ENCODE data around the gene TBC1D4. TPM values are rescaled to one million over a fixed set of nuclear protein-coding genes. Genes with fewer than 3 reads are reported as not detected.
A peak's percentile ranks its signal among the peaks of the same experiment; 100 is the strongest.

TBC1D4 gene
- total and polyA plus RNA-seq, 2 experiments from 2014 or later = 18.7 to 38.2 TPM

- Histone ChIP-seq H3K4me2 (no peak overlapping the region), H2AFZ (no peak overlapping the region), H3K79me2 (replicated peaks; ENCODE audit: insufficient read depth) (no peaks in the 10 kb centered on the region), H3K27ac (ENCODE audit: low read depth) (no peak overlapping the region), H3F3A (replicated peaks; ENCODE audit: low read depth) (no peaks in the 10 kb centered on the region), H3K27me3 (ENCODE audit: insufficient read depth) (no peaks in the 10 kb centered on the region), H3K9me2 (ENCODE audit: insufficient read depth) (no peaks in the 10 kb centered on the region), H3K4me3 (no peak overlapping the region), H4K20me1 (replicated peaks; ENCODE audit: insufficient read depth) (no peaks in the 10 kb centered on the region), H3K36me3 (ENCODE audit: insufficient read depth) (no peaks in the 10 kb centered on the region), H3K4me1 (ENCODE audit: insufficient read depth) (no peaks in the 10 kb centered on the region)
- TF ChIP-seq CREB1 (CRISPR knock-in tag; IDR thresholded peaks at IDR 0.05; ENCODE audit: low read depth) (no peak), POLR2AphosphoS5 (IDR thresholded peaks at IDR 0.05; ENCODE audit: low read depth) (no peak), EZH2phosphoT487 (IDR thresholded peaks at IDR 0.05; ENCODE audit: unreplicated experiment) (no peak), CTCF (conservative IDR thresholded peaks at IDR 0.05; ENCODE audit: low read depth in 2 of 2) (no peak), EZH2 (IDR thresholded peaks at IDR 0.05; ENCODE audit: low read depth, unreplicated experiment) (no peak), STAT1 (IDR thresholded peaks at IDR 0.05; ENCODE audit: unreplicated experiment) (no peak), NANOG (IDR thresholded peaks at IDR 0.05; ENCODE audit: borderline replicate concordance) (no peak), ZNF331 (CRISPR knock-in tag; IDR thresholded peaks at IDR 0.05; ENCODE audit: low read depth) (no peak)
- TF ChIP-seq, protein P1, sequence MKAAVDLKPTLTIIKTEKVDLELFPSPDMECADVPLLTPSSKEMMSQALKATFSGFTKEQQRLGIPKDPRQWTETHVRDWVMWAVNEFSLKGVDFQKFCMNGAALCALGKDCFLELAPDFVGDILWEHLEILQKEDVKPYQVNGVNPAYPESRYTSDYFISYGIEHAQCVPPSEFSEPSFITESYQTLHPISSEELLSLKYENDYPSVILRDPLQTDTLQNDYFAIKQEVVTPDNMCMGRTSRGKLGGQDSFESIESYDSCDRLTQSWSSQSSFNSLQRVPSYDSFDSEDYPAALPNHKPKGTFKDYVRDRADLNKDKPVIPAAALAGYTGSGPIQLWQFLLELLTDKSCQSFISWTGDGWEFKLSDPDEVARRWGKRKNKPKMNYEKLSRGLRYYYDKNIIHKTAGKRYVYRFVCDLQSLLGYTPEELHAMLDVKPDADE (IDR thresholded peaks at IDR 0.05) = no peak
- Mint-ChIP-seq H3K36me3 (ENCODE audit: low read depth) (no peaks in the 10 kb centered on the region), H3K27me3 (ENCODE audit: insufficient read depth, low read depth, poor library complexity) (no peaks in the 10 kb centered on the region), H3K4me3 (no peak overlapping the region), H3K27ac (no peak overlapping the region), H3K9me3 (no peaks in the 10 kb centered on the region), H3K4me1 (no peaks in the 10 kb centered on the region)
- no peak for DNase-seq (ENCODE audit: low spot score)
- no peak for ATAC-seq
Measured at GRCh38 chr13:75511051-75511625, 29.2 kb upstream of the TBC1D4 start.

- Histone ChIP-seq H3K4me1 (ENCODE audit: insufficient read depth) (no peaks in the 10 kb centered on the region), H3K4me3 (no peak overlapping the region), H3K9me2 (ENCODE audit: insufficient read depth) (no peaks in the 10 kb centered on the region), H4K20me1 (replicated peaks; ENCODE audit: insufficient read depth) (no peaks in the 10 kb centered on the region), H3K79me2 (replicated peaks; ENCODE audit: insufficient read depth) (no peaks in the 10 kb centered on the region), H3F3A (replicated peaks; ENCODE audit: low read depth) (no peaks in the 10 kb centered on the region), H3K36me3 (ENCODE audit: insufficient read depth) (no peaks in the 10 kb centered on the region), H3K27ac (ENCODE audit: low read depth) (no peak overlapping the region), H3K27me3 (ENCODE audit: insufficient read depth) (no peaks in the 10 kb centered on the region), H3K4me2 (no peak overlapping the region), H2AFZ (no peak overlapping the region)
- ATAC-seq = peak; percentile 61
- Mint-ChIP-seq H3K27me3 (ENCODE audit: insufficient read depth, low read depth, poor library complexity) (no peaks in the 10 kb centered on the region), H3K27ac (no peak overlapping the region), H3K4me3 (no peak overlapping the region), H3K4me1 (no peaks in the 10 kb centered on the region), H3K9me3 (no peaks in the 10 kb centered on the region), H3K36me3 (ENCODE audit: low read depth) (no peaks in the 10 kb centered on the region)
- no peak for DNase-seq (ENCODE audit: low spot score)
- no peak for TF ChIP-seq EZH2 (IDR thresholded peaks at IDR 0.05; ENCODE audit: low read depth, unreplicated experiment)
- no peak for TF ChIP-seq EZH2phosphoT487 (IDR thresholded peaks at IDR 0.05; ENCODE audit: unreplicated experiment)
- TF ChIP-seq POLR2AphosphoS5 (IDR thresholded peaks at IDR 0.05; ENCODE audit: low read depth) = no peak
- no peak for TF ChIP-seq STAT1 (IDR thresholded peaks at IDR 0.05; ENCODE audit: unreplicated experiment)
- no peak for TF ChIP-seq ZNF331 (CRISPR knock-in tag; IDR thresholded peaks at IDR 0.05; ENCODE audit: low read depth)
- TF ChIP-seq CREB1 (CRISPR knock-in tag; IDR thresholded peaks at IDR 0.05; ENCODE audit: low read depth) = no peak
- no peak for TF ChIP-seq REST (IDR thresholded peaks at IDR 0.05; ENCODE audit: unreplicated experiment)
- TF ChIP-seq ZNF114 (CRISPR knock-in tag; IDR thresholded peaks at IDR 0.05) = no peak
Measured at GRCh38 chr13:75508002-75508548, 26.1 kb upstream of the TBC1D4 start.
